VCaP (cell line): Measurements from ENCODE around the gene CTSA.

Experiments used
- H3K27ac ChIP-seq: fragments of 450-650 bp; 2 replicates; pipeline ENCODE4 v1.5.1; 2017
- TF ChIP-seq, protein P1 (sequence below): fragments of 450-650 bp; conservative IDR thresholded peaks from 2 replicates; pipeline ENCODE4 v1.5.1; 2017; ENCODE audit warnings: mild to moderate bottlenecking, moderate library complexity

The CTSA gene

DNA sequence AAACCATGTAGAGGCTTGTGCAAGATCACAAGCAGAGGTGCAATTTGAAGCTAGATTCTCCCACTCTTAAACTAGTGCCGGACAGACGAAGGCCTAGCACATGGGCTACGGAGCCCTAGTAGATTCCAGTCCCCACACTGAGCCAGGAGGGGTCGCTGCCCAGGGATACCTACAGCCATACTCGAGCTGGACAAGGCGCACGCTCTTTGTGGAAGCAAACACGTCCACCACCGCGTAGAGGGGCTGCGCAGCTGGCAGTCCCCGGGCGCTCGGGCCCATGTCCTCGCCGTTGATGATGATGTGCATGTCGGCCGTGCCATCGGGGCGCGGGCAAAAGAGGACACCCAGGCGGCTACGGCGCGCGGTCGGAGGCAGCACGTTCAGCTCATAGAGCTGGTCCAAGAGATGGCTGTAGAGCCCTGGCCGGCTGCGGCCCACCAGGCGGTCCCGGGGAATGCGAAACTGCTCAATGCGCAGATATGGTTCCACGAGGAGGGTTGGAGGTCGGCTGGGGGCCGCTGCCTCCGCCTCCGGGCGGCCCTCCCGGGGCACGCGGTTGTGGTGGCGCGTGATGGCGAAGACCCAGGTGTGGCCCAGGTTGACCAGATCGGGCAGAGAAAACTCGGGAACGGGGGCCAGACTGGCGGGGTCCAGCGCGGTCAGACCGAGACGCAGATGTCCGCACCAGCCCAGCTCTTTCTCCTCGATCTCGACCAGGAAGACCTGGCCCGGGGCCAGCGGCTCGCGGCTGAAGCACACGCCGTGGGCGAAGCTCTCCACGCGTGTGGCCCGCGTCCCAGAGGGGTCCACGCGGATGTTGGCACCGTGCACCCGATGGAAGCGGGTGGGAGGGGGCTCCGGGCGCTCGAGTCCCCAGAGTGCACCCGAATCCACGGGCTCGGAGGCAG, 804 bp upstream of the CTSA start:
- H3K27ac ChIP-seq = peak overlapping the region; percentile 81
- TF ChIP-seq, protein P1, sequence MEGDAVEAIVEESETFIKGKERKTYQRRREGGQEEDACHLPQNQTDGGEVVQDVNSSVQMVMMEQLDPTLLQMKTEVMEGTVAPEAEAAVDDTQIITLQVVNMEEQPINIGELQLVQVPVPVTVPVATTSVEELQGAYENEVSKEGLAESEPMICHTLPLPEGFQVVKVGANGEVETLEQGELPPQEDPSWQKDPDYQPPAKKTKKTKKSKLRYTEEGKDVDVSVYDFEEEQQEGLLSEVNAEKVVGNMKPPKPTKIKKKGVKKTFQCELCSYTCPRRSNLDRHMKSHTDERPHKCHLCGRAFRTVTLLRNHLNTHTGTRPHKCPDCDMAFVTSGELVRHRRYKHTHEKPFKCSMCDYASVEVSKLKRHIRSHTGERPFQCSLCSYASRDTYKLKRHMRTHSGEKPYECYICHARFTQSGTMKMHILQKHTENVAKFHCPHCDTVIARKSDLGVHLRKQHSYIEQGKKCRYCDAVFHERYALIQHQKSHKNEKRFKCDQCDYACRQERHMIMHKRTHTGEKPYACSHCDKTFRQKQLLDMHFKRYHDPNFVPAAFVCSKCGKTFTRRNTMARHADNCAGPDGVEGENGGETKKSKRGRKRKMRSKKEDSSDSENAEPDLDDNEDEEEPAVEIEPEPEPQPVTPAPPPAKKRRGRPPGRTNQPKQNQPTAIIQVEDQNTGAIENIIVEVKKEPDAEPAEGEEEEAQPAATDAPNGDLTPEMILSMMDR = no peak

DNA sequence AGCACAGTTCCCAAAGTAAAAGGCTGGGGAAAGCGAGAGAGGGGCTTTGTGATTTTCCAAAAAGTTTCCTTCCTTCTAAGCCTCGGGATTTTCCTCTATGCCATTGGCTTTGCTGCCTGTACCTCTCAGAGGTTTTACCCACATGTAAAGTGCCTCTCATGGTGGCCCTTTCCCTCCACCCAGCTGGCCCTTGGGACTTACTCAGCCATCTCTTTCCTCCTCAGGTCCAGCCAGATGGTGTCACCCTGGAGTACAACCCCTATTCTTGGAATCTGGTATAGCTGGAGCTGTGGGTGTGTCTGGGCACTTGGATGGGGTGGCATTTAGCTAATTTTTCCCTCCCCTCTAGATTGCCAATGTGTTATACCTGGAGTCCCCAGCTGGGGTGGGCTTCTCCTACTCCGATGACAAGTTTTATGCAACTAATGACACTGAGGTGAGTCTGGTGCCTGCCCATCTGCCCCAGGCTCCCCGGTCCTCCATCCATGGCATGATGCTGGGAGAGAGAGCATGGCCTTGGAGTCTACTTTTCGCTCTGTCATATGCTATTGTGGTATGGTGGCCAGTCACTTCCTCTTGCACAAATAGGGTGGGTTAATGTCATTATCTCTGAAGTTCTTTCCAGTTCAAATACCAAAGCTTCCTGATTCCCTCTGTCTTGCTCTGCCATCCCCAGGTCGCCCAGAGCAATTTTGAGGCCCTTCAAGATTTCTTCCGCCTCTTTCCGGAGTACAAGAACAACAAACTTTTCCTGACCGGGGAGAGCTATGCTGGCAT, 1.1 kb downstream of the CTSA start:
- peak overlapping the region; percentile 81; the same call in 1 of the 2 replicates for H3K27ac ChIP-seq
- TF ChIP-seq, protein P1 = peak; percentile 18; the same call in 1 of the 2 replicates

GRCh38 chr20:45892828-45893500, 1.8 kb downstream of the CTSA start:
- no peak overlapping the region for H3K27ac ChIP-seq
- TF ChIP-seq, protein P1 = no peak

DNA sequence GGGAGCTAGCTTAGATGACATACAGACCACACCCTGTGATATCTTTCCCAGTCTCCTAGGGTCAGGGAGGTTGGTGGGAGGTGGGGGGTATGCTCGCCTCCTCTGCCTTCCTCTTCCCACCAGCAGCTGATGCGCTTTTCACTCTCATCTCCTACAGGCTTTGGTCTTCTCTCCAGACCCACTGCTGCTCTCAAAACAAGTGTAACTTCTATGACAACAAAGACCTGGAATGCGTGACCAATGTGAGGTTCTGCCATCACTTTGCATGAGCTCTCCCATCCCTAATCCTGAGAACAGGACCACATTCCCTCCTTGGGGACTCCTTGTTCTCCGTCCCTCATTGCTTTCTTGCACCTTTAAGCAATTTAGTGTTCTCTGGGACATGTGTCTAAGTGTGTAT, 2.7 kb downstream of the CTSA start:
- H3K27ac ChIP-seq = no peak overlapping the region
- TF ChIP-seq, protein P1 = no peak

GRCh38 chr20:45894797-45895196, 3.7 kb downstream of the CTSA start:
- TF ChIP-seq, protein P1 = no peak
- no peak overlapping the region for H3K27ac ChIP-seq

- TF ChIP-seq, protein P1 = no peak
- H3K27ac ChIP-seq = no peak overlapping the region
Observed at GRCh38 chr20:45896641-45897161, 5.6 kb downstream of the CTSA start.

DNA sequence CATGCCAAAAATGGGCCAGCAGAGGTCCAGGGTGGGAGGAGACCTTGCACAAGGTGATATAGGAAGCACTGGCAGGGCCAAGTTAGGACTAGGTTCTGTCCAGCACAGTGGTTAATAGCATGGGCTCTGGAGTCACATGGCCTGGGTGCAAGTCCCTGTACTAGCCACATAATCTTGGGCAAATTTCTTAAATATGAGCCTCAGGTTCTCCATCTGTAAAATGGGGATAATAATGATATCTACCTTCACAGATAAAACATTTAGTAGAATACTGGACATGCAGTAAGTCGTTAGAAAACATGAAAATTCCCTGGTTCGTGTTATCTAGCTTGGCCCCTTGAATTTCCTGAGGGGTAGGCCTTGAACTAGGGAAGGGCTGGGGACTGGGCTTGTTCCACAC, 6.2 kb downstream of the CTSA start:
- H3K27ac ChIP-seq = no peak overlapping the region

More for the DNA sequence above, 6.2 kb downstream of the CTSA start:
- TF ChIP-seq, protein P1 = no peak
